ENCODE data around the gene TMLHE.
"Not testable (repeated sequence)": the region's sequence is repeated elsewhere in the genome, so short reads cannot be mapped to it uniquely, and the experiment has no call there.

Gene TMLHE

DNA sequence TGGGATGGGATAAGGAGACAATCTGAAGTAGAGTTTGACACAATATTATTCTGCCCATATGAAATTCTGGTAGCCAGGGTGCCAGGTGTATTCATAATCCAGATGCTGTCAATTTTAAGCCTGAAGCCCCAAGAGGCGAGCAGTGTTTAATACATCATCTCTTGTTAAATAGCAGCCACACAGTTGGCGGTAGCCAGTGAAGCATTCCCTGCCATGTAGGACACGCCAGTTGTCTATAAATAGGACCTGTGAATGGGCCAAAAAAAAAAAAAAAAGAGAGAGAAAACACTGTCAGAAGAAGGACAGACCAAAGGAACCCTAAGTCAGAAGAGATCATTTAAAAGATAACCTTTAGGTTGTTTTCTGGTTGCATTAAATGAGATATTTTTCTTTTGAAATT, 121.3 kb downstream of the TMLHE start:
- not testable (repeated sequence) for DNase-seq

GRCh38 chrX:155477136-155477535, 135.6 kb downstream of the TMLHE start:
- DNase-seq = not testable (repeated sequence)

DNA sequence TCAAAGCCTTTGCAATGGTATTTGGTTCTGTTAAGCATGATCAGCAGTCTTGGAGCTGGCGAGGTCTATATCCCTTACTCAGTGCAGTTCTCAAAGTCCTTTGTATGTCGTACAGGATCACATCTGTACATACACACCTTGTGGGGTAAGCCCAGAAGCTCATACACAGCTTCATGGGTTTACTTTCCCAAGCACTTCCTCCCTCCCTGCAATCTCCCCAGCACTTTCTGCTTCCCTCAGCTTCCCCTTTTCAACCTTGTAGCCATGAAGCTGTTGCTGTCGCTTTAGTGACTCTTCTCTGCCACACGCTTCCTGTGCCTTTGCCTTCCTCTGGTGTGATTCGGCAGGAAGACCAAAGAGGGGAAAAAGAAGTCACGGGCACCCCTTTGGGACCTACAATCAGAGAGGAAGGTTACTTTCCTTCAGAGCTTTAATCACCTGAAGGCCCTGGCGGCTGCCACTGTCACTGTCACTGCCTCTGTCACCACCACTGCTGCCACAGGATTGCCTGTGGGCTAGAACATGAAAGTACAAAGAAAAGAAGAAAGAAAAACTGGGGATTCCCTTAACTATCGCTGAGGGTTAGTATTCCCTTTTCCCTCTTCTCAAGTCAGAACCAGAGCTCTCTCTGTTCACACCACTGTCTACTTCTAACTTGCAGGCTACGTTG, 146.3 kb downstream of the TMLHE start:
- not testable (repeated sequence) for DNase-seq

- not testable (repeated sequence) for DNase-seq
Measured at GRCh38 chrX:155460501-155460900, 152.3 kb downstream of the TMLHE start.

GRCh38 chrX:155458471-155458870, 154.3 kb downstream of the TMLHE start, which contains the start of gene F8A3:
F8A3 (minus strand) TSS chrX:155458620; CDS start chrX:155458600, 20 bp downstream.
- DNase-seq = not testable (repeated sequence)

- not testable (repeated sequence) for DNase-seq
Measured at GRCh38 chrX:155457761-155458447, 154.8 kb downstream of the TMLHE start.

- no peak for DNase-seq
Measured at GRCh38 chrX:155441097-155441496, 171.7 kb downstream of the TMLHE start.
